NCI-H1417 (cell line): ENCODE measurements around the gene SERPINB8.
A peak's percentile ranks its signal among the peaks of the same experiment; 100 is the strongest.

Experiments
- DNase-seq, 3 experiments: peaks; one replicate each; lab custom pipeline; 2025; lab: John Stamatoyannopoulos, UW

The SERPINB8 gene

GRCh38 chr18:63965716-63966330 is 4.1 kb upstream of the SERPINB8 start:
- no peak for DNase-seq

- DNase-seq, result peak in 2 of 3 experiments; percentile 99
These were observed 926 bp downstream of the SERPINB8 start for GRCh38 chr18:63970809-63971205.

- peak in 2 of 3 experiments; percentile 91 to 93 for DNase-seq
These were observed 1.6 kb downstream of the SERPINB8 start for GRCh38 chr18:63971320-63972001.

GRCh38 chr18:63972002-63972376 is 2.1 kb downstream of the SERPINB8 start:
- DNase-seq, result peak in 1 of 3 experiments; percentile 44

GRCh38 chr18:63974991-63975390 is 5.1 kb downstream of the SERPINB8 start:
- DNase-seq, result peak in 2 of 3 experiments; percentile 44 to 66

- DNase-seq, result no peak
These were observed 5.7 kb downstream of the SERPINB8 start for GRCh38 chr18:63975628-63976027.

GRCh38 chr18:63977040-63977439 is 7.2 kb downstream of the SERPINB8 start:
- DNase-seq, result no peak

- peak; percentile 49 to 89 (median 65) for DNase-seq
These were observed 9.6 kb downstream of the SERPINB8 start for GRCh38 chr18:63979409-63979920.

GRCh38 chr18:63980027-63980426 is 10.1 kb downstream of the SERPINB8 start:
- DNase-seq, result no peak

GRCh38 chr18:63980896-63981460 is 11.1 kb downstream of the SERPINB8 start:
- DNase-seq, result no peak

- DNase-seq, result no peak
These were observed 11.8 kb downstream of the SERPINB8 start for GRCh38 chr18:63981719-63982118.

GRCh38 chr18:63982361-63982760 is 12.5 kb downstream of the SERPINB8 start:
- DNase-seq, result no peak

GRCh38 chr18:63986885-63987284 is 17.0 kb downstream of the SERPINB8 start:
- DNase-seq, result no peak

- no peak for DNase-seq
These were observed 17.9 kb downstream of the SERPINB8 start for GRCh38 chr18:63987743-63988142.

GRCh38 chr18:63992751-63993150 is 22.9 kb downstream of the SERPINB8 start:
- no peak for DNase-seq

GRCh38 chr18:63994783-63995399 is 25.0 kb downstream of the SERPINB8 start:
- peak; percentile 31 to 69 (median 36) for DNase-seq

- DNase-seq, result no peak
These were observed 27.2 kb downstream of the SERPINB8 start for GRCh38 chr18:63997041-63997440.

- DNase-seq, result no peak
These were observed 27.7 kb downstream of the SERPINB8 start for GRCh38 chr18:63997606-63998005.

GRCh38 chr18:63999871-64000270 is 30.0 kb downstream of the SERPINB8 start:
- peak in 1 of 3 experiments; percentile 50 for DNase-seq

GRCh38 chr18:64002581-64002980 is 32.7 kb downstream of the SERPINB8 start:
- DNase-seq, result no peak

GRCh38 chr18:64009305-64009704 is 39.4 kb downstream of the SERPINB8 start:
- DNase-seq, result no peak

- no peak for DNase-seq
These were observed 41.6 kb downstream of the SERPINB8 start for GRCh38 chr18:64011513-64011912.

GRCh38 chr18:64017870-64018269 is 48.0 kb downstream of the SERPINB8 start:
- DNase-seq, result peak; percentile 16 to 81 (median 32)
